ENCODE data around the gene HIPK1.

DNA sequence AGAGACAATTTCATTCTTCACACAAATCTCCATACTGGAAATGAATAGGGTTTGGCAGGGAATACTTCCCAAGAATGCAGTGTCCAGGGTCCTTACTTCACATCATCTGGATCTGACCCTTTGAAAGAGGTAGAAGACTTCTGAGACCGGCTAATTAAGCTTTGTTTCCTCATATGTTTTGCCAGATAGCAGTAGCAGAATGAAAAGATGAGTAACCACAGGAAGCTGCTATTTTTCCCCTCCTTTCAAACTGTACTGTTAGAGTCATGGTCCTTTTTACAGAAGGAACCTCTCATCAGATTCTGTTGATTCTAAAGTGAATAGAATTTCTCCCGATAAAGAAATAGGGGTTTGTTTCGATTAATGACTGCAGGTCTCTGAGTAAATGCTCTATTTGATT, 48.8 kb downstream of the HIPK1 start:
- no peak for TF ChIP-seq CTCF (IDR thresholded peaks at IDR 0.05 in 2 of 3, conservative IDR thresholded peaks at IDR 0.05 in 1 of 3; ENCODE audit: control insufficient read depth in 2 of 3, extremely low read depth in 1 of 3, insufficient read depth in 1 of 3, low read depth in 3 of 3, low read length in 3 of 3)
- TF ChIP-seq USF2 (IDR thresholded peaks at IDR 0.05; ENCODE audit: borderline replicate concordance, low read depth, low read length) = no peak
- no peak for TF ChIP-seq POLR2A (IDR thresholded peaks at IDR 0.05; ENCODE audit: low read depth, low read length)
- no peak for TF ChIP-seq POLR2AphosphoS5 (IDR thresholded peaks at IDR 0.05; ENCODE audit: low read length)

All from GM12878 (cell line).